HepG2 (cell line): ENCODE data around the gene LAPTM4A. TPM values are rescaled to one million over a fixed set of nuclear protein-coding genes. Genes with fewer than 3 reads are reported as not detected.

Experiments used
- CEBPG ChIP-seq: IDR thresholded peaks from 2 replicates; pipeline ENCODE4 v1.6.1; 2016
- DNMT1 ChIP-seq: sonication (generic); formaldehyde crosslinking; IDR thresholded peaks from 2 replicates; pipeline ENCODE4 v1.5.1; 2020; ENCODE audit warnings: mild to moderate bottlenecking, missing genetic modification reagents
- KLF6 ChIP-seq: IDR thresholded peaks from 2 replicates; pipeline ENCODE4 v1.8.0; 2016; ENCODE audit warnings: missing biosample characterization, missing genetic modification reagents
- MED8 ChIP-seq: sonication (generic); formaldehyde crosslinking; IDR thresholded peaks from 2 replicates; pipeline ENCODE4 v1.8.1; 2023; ENCODE audit warnings: mild to moderate bottlenecking, missing genetic modification reagents; ENCODE audit not compliant: insufficient replicate concordance
- NCOA5 ChIP-seq: sonication (generic); formaldehyde crosslinking; IDR thresholded peaks from 2 replicates; pipeline ENCODE4 v1.4.0; 2020; ENCODE audit warnings: missing genetic modification reagents
- PAWR ChIP-seq: sonication (generic); formaldehyde crosslinking; IDR thresholded peaks from 2 replicates; pipeline ENCODE4 v1.4.0; 2020; ENCODE audit warnings: missing genetic modification reagents, mild to moderate bottlenecking, borderline replicate concordance
- PHF21A ChIP-seq: sonication (generic); formaldehyde crosslinking; IDR thresholded peaks from 2 replicates; pipeline ENCODE4 v1.5.0; 2020; ENCODE audit warnings: mild to moderate bottlenecking, missing genetic modification reagents
- POGZ ChIP-seq: sonication (generic); formaldehyde crosslinking; IDR thresholded peaks from 2 replicates; pipeline ENCODE4 v1.4.0; 2020; ENCODE audit warnings: mild to moderate bottlenecking, missing genetic modification reagents
- RAD21 ChIP-seq: fragments of 450-650 bp; formaldehyde crosslinking; IDR thresholded peaks from 2 replicates; pipeline ENCODE4 v1.5.0; 2020; ENCODE audit warnings: mild to moderate bottlenecking
- TBX3 ChIP-seq: fragments of 450-650 bp; IDR thresholded peaks from 2 replicates; pipeline ENCODE4 v1.6.1; 2017; ENCODE audit warnings: antibody characterized with exemption, mild to moderate bottlenecking, inconsistent platforms, borderline replicate concordance
- ZNF367 ChIP-seq: sonication (generic); formaldehyde crosslinking; IDR thresholded peaks from 2 replicates; pipeline ENCODE4 v1.4.0; 2020; ENCODE audit warnings: missing genetic modification reagents, borderline replicate concordance
- ZNF569 ChIP-seq: sonication (generic); formaldehyde crosslinking; IDR thresholded peaks from 2 replicates; pipeline ENCODE4 v1.5.0; 2020; ENCODE audit warnings: mild to moderate bottlenecking, missing genetic modification reagents, moderate library complexity, borderline replicate concordance
- ZNF598 ChIP-seq: sonication (generic); formaldehyde crosslinking; IDR thresholded peaks from 2 replicates; pipeline ENCODE4 v1.5.1; 2020; ENCODE audit warnings: mild to moderate bottlenecking, missing genetic modification reagents, borderline replicate concordance
- polyA plus RNA-seq, 8 experiments: library from polyadenylated mRNA; depleted of rRNA in 3 of 8; stranded (reverse) in 7 of 8; unstranded in 1 of 8; fragments of >200 nt; fragmentation: Illumina TruSeq in 4 of 8; extraction: Trizol in 4 of 8; gene quantifications; 2 replicates each; pipeline versions ENCODE4 v1.2.1 to v1.2.3, GENCODE V29; 2011 to 2016; ENCODE audit warnings: low read depth in 4 of 8, missing spikeins in 1 of 8, mixed read lengths in 1 of 8; ENCODE audit not compliant: insufficient read depth in 1 of 8
- total RNA-seq, 5 experiments: library from RNA; depleted of rRNA; stranded (reverse); fragments of >200 nt; fragmentation: Illumina TruSeq; extraction: Trizol; gene quantifications; 2 replicates each; pipeline ENCODE4 v1.2.3, GENCODE V29; 2016; ENCODE audit warnings: low read depth in 1 of 5
- TF ChIP-seq, protein P1 (sequence below): IDR thresholded peaks from 2 replicates; pipeline ENCODE4 v1.6.1; 2016; ENCODE audit warnings: low read depth, missing genetic modification reagents, missing compliant biosample characterization
- TF ChIP-seq, protein P2 (sequence below): sonication (generic); formaldehyde crosslinking; IDR thresholded peaks from 2 replicates; pipeline ENCODE4 v1.4.0; 2020; ENCODE audit warnings: mild to moderate bottlenecking, low read depth, missing genetic modification reagents
- TF ChIP-seq, protein P3 (sequence below): sonication (generic); formaldehyde crosslinking; IDR thresholded peaks from 2 replicates; pipeline ENCODE4 v1.5.0; 2020; ENCODE audit warnings: missing genetic modification reagents
- TF ChIP-seq, protein P4 (sequence below): sonication (generic); formaldehyde crosslinking; conservative IDR thresholded peaks from 2 replicates; pipeline ENCODE4 v1.4.0; 2020; ENCODE audit warnings: mild to moderate bottlenecking, missing genetic modification reagents, moderate library complexity
- TF ChIP-seq, protein P5 (sequence below): sonication (generic); formaldehyde crosslinking; IDR thresholded peaks from 2 replicates; pipeline ENCODE4 v1.8.0; 2022; ENCODE audit warnings: mild to moderate bottlenecking, missing genetic modification reagents, moderate library complexity

Gene LAPTM4A
- total and polyA plus RNA-seq, 2 of the 13 experiments (the other 11 are each of a cell fraction or from before 2014, with no cell fraction given): 116 to 558 TPM

GRCh38 chr2:20051532-20052228, at the start of gene LAPTM4A (continued):
- TF ChIP-seq, protein P1, sequence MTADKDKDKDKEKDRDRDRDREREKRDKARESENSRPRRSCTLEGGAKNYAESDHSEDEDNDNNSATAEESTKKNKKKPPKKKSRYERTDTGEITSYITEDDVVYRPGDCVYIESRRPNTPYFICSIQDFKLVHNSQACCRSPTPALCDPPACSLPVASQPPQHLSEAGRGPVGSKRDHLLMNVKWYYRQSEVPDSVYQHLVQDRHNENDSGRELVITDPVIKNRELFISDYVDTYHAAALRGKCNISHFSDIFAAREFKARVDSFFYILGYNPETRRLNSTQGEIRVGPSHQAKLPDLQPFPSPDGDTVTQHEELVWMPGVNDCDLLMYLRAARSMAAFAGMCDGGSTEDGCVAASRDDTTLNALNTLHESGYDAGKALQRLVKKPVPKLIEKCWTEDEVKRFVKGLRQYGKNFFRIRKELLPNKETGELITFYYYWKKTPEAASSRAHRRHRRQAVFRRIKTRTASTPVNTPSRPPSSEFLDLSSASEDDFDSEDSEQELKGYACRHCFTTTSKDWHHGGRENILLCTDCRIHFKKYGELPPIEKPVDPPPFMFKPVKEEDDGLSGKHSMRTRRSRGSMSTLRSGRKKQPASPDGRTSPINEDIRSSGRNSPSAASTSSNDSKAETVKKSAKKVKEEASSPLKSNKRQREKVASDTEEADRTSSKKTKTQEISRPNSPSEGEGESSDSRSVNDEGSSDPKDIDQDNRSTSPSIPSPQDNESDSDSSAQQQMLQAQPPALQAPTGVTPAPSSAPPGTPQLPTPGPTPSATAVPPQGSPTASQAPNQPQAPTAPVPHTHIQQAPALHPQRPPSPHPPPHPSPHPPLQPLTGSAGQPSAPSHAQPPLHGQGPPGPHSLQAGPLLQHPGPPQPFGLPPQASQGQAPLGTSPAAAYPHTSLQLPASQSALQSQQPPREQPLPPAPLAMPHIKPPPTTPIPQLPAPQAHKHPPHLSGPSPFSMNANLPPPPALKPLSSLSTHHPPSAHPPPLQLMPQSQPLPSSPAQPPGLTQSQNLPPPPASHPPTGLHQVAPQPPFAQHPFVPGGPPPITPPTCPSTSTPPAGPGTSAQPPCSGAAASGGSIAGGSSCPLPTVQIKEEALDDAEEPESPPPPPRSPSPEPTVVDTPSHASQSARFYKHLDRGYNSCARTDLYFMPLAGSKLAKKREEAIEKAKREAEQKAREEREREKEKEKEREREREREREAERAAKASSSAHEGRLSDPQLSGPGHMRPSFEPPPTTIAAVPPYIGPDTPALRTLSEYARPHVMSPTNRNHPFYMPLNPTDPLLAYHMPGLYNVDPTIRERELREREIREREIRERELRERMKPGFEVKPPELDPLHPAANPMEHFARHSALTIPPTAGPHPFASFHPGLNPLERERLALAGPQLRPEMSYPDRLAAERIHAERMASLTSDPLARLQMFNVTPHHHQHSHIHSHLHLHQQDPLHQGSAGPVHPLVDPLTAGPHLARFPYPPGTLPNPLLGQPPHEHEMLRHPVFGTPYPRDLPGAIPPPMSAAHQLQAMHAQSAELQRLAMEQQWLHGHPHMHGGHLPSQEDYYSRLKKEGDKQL (CRISPR knock-in tag): peak; percentile 49; the same call in 1 of the 2 replicates
- TF ChIP-seq, protein P2, sequence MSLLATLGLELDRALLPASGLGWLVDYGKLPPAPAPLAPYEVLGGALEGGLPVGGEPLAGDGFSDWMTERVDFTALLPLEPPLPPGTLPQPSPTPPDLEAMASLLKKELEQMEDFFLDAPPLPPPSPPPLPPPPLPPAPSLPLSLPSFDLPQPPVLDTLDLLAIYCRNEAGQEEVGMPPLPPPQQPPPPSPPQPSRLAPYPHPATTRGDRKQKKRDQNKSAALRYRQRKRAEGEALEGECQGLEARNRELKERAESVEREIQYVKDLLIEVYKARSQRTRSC: no peak
- TF ChIP-seq RAD21 (CRISPR knock-in tag): peak; percentile 63
- TF ChIP-seq DNMT1 (CRISPR knock-in tag): peak; percentile 48; the same call in 1 of the 2 replicates
- peak; percentile 78 for TF ChIP-seq KLF6 (CRISPR knock-in tag)
- TF ChIP-seq PHF21A (CRISPR knock-in tag): peak; percentile 99
- no peak for TF ChIP-seq NCOA5
- TF ChIP-seq TBX3: peak; percentile 69; the same call in 1 of the 2 replicates
- TF ChIP-seq ZNF598 (CRISPR knock-in tag): peak; percentile 98; the same call in 1 of the 2 replicates
- no peak for TF ChIP-seq PAWR (CRISPR knock-in tag)
- TF ChIP-seq, protein P3, sequence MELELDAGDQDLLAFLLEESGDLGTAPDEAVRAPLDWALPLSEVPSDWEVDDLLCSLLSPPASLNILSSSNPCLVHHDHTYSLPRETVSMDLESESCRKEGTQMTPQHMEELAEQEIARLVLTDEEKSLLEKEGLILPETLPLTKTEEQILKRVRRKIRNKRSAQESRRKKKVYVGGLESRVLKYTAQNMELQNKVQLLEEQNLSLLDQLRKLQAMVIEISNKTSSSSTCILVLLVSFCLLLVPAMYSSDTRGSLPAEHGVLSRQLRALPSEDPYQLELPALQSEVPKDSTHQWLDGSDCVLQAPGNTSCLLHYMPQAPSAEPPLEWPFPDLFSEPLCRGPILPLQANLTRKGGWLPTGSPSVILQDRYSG (CRISPR knock-in tag): no peak
- TF ChIP-seq CEBPG: peak; percentile 76
- no peak; the same call in 1 of the 2 replicates for TF ChIP-seq ZNF367 (CRISPR knock-in tag)
- no peak for TF ChIP-seq MED8 (CRISPR knock-in tag)
- TF ChIP-seq, protein P4, sequence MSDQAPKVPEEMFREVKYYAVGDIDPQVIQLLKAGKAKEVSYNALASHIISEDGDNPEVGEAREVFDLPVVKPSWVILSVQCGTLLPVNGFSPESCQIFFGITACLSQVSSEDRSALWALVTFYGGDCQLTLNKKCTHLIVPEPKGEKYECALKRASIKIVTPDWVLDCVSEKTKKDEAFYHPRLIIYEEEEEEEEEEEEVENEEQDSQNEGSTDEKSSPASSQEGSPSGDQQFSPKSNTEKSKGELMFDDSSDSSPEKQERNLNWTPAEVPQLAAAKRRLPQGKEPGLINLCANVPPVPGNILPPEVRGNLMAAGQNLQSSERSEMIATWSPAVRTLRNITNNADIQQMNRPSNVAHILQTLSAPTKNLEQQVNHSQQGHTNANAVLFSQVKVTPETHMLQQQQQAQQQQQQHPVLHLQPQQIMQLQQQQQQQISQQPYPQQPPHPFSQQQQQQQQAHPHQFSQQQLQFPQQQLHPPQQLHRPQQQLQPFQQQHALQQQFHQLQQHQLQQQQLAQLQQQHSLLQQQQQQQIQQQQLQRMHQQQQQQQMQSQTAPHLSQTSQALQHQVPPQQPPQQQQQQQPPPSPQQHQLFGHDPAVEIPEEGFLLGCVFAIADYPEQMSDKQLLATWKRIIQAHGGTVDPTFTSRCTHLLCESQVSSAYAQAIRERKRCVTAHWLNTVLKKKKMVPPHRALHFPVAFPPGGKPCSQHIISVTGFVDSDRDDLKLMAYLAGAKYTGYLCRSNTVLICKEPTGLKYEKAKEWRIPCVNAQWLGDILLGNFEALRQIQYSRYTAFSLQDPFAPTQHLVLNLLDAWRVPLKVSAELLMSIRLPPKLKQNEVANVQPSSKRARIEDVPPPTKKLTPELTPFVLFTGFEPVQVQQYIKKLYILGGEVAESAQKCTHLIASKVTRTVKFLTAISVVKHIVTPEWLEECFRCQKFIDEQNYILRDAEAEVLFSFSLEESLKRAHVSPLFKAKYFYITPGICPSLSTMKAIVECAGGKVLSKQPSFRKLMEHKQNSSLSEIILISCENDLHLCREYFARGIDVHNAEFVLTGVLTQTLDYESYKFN (CRISPR knock-in tag): peak; percentile 88
- peak; percentile 70; the same call in 1 of the 2 replicates for TF ChIP-seq ZNF569 (CRISPR knock-in tag)
- TF ChIP-seq, protein P5, sequence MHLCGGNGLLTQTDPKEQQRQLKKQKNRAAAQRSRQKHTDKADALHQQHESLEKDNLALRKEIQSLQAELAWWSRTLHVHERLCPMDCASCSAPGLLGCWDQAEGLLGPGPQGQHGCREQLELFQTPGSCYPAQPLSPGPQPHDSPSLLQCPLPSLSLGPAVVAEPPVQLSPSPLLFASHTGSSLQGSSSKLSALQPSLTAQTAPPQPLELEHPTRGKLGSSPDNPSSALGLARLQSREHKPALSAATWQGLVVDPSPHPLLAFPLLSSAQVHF (CRISPR knock-in tag): no peak
- TF ChIP-seq POGZ: peak; percentile 71
